Breast epithelium (tissue), 3 donors: ENCODE data around the gene MBP.

ENCODE experiments used
- POLR2A ChIP-seq: fragments of 450-650 bp; IDR thresholded peaks from one replicate; pipeline ENCODE4 v1.6.1; 2016; ENCODE audit warnings: antibody characterized with exemption, mild to moderate bottlenecking, moderate library complexity
- TF ChIP-seq, protein P1 (sequence below), 3 donors: fragments of 450-650 bp; IDR thresholded peaks; one replicate each; pipeline ENCODE4 v1.5.1; 2016 to 2017; ENCODE audit warnings: antibody characterized with exemption in 3 of 3, mild to moderate bottlenecking in 3 of 3, moderate library complexity in 3 of 3

DNA sequence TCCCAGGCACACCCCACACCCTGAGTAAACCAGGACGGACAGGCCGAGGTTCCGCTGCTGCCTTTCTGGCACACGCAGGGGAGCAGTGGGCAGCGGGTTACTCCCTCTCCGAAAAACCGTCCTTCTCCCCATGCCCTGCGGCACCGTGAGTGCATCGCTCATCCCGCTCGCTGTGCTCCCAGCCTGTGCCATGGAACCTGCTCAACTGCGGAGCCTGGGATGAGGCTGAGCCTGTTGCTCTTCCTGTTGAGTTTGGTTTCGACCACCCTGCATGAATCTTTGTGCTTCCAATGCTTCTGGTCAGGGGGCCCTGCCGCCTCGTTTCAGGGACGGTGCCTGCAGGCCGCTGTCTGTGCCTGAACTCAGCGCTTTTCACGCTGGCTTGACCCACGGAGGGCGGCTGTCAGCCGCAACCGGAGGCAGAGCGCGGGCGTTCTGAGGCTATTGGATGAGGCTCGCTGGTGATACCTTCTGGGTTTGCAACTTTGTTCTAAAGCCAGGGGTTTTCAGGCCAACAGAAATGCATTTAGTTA, 106.7 kb downstream of the MBP start:
- TF ChIP-seq, protein P1, sequence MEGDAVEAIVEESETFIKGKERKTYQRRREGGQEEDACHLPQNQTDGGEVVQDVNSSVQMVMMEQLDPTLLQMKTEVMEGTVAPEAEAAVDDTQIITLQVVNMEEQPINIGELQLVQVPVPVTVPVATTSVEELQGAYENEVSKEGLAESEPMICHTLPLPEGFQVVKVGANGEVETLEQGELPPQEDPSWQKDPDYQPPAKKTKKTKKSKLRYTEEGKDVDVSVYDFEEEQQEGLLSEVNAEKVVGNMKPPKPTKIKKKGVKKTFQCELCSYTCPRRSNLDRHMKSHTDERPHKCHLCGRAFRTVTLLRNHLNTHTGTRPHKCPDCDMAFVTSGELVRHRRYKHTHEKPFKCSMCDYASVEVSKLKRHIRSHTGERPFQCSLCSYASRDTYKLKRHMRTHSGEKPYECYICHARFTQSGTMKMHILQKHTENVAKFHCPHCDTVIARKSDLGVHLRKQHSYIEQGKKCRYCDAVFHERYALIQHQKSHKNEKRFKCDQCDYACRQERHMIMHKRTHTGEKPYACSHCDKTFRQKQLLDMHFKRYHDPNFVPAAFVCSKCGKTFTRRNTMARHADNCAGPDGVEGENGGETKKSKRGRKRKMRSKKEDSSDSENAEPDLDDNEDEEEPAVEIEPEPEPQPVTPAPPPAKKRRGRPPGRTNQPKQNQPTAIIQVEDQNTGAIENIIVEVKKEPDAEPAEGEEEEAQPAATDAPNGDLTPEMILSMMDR (IDR thresholded peaks at IDR 0.05), result no peak
- TF ChIP-seq POLR2A, result no peak
